Hematopoietic multipotent progenitor cell treated with erythropoietin and hydrocortisone succinate and interleukin-3 and kit ligand, for 6 days (in vitro differentiated cells): ENCODE data around the gene MYCL.

Experiments used
- DNase-seq: peaks from one replicate; pipeline ENCODE4 v3.0.0-alpha.2; 2015

MYCL gene

DNA sequence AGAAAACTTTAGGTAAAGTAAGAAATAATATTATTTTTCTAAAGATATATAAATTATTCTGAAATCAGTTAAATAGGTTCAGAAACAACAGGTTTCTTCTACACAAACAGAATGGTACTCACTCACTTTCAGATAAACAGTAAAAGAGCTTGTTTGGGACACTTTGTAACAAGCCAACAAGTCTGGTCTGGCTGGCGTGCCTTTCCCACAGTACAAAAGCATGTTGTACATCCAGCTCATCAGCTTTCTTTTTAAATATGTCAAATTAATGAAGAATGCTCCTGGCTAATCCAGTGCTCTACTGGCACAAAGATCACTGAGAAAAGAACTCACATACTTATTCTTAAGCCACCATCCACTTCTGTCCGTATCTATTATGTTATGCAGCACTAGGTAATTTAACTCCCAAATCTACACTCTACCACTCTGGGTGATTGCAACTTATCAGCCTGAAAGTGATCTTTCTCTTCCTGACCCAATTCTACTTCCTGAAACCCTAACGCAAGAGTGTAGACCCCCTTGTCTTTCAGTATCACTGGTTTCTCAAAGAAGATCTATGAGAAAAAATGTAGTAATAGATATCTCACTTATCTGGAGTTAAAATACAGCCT lies 51.0 kb downstream of the MYCL start:
- DNase-seq, result no peak

GRCh38 chr1:39849203-39849602 lies 52.5 kb downstream of the MYCL start:
- DNase-seq, result no peak

- DNase-seq, result no peak
Measured at GRCh38 chr1:39847940-39848339, 53.8 kb downstream of the MYCL start.

- DNase-seq, result no peak
Measured at GRCh38 chr1:39846796-39847195, 54.9 kb downstream of the MYCL start.

GRCh38 chr1:39845569-39846566 lies 55.8 kb downstream of the MYCL start:
- DNase-seq, result peak; percentile 91
